ENCODE data around the gene TMOD1.

Gene TMOD1

DNA sequence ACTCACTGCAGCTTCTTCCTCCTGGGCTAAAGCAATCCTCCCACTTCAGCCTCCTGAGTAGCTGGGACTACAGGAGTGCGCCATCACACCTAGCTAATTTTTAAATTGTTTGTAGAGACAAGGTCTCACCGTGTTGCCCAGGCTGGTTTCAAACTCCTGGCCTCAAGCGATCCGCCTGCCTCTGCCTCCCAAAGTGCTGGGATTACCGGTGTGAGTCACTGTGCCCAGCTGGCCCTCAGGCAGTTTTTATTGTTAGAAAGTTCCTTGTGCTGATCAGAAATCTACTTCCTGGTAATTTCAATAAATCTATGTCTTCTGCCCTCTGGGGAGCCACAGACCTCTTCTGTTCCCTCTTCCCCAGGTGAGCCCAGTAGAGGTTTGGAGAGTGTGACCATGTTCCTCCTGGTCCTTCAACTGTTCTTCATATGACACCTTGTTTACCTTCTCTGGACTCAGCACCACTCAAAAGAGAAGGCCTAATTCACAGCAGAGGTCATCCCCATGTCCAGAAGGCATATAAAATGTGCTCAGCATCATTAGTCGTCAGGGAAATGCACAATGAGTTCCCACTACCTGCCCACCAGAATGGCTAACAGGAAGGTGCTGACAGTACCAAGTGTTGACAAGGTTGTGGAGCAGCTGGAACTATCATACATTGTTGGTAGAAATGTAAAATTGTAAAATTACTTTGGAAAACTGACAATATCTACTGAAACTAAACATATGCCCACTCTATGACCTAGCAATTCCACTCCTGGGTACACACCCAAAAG, 10.4 kb downstream of the TMOD1 start:
- no peaks in the 10 kb centered on the region for H3K36me3 Mint-ChIP-seq (ENCODE audit: low read depth)

GRCh38 chr9:97512966-97513560, 11.6 kb downstream of the TMOD1 start:
- Mint-ChIP-seq H3K4me1 (peaks cover 7% of the 10 kb centered on the region), H3K27ac (no peak overlapping the region), H3K27me3 (ENCODE audit: low read depth) (peaks cover 44% of the 10 kb centered on the region), H3K9me3 (no peaks in the 10 kb centered on the region), H3K4me3 (no peak overlapping the region), H3K36me3 (ENCODE audit: low read depth) (no peaks in the 10 kb centered on the region)
- TF ChIP-seq, protein P1, sequence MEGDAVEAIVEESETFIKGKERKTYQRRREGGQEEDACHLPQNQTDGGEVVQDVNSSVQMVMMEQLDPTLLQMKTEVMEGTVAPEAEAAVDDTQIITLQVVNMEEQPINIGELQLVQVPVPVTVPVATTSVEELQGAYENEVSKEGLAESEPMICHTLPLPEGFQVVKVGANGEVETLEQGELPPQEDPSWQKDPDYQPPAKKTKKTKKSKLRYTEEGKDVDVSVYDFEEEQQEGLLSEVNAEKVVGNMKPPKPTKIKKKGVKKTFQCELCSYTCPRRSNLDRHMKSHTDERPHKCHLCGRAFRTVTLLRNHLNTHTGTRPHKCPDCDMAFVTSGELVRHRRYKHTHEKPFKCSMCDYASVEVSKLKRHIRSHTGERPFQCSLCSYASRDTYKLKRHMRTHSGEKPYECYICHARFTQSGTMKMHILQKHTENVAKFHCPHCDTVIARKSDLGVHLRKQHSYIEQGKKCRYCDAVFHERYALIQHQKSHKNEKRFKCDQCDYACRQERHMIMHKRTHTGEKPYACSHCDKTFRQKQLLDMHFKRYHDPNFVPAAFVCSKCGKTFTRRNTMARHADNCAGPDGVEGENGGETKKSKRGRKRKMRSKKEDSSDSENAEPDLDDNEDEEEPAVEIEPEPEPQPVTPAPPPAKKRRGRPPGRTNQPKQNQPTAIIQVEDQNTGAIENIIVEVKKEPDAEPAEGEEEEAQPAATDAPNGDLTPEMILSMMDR (IDR thresholded peaks at IDR 0.05; ENCODE audit: unreplicated experiment in 3 of 3), result no peak

More for the DNA sequence above, 10.4 kb downstream of the TMOD1 start:
- Mint-ChIP-seq H3K9me3 (no peaks in the 10 kb centered on the region), H3K27me3 (ENCODE audit: low read depth) (peaks cover 37% of the 10 kb centered on the region), H3K27ac (no peak overlapping the region), H3K4me1 (peaks cover 7% of the 10 kb centered on the region), H3K4me3 (no peak overlapping the region)
- TF ChIP-seq, protein P1 (IDR thresholded peaks at IDR 0.05; ENCODE audit: unreplicated experiment in 3 of 3), result no peak

DNA sequence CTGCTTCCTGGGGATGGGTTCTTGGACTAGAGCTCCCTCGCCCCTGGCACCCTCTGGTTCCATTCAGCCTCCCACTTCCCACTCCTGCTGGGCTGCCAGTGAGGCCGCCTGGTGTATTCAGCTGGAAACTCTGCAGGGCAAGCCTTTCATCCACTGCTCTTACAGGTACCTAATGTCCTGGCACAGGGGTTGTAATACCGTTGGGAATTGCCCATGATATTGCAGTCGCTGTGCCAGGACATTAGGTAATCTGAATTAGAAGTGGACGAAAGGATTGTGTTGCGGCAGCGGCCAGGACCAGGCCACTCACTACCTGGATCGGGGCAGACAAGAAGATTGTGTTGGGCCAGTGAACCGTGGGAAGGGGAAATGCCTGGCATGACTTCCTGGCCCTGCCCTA, 13.1 kb downstream of the TMOD1 start:
- no peak overlapping the region for H3K27ac Mint-ChIP-seq
- H3K27me3 Mint-ChIP-seq (ENCODE audit: low read depth), result peaks cover 48% of the 10 kb centered on the region
- H3K4me1 Mint-ChIP-seq, result peaks cover 18% of the 10 kb centered on the region
- H3K36me3 Mint-ChIP-seq (ENCODE audit: low read depth), result no peaks in the 10 kb centered on the region
- H3K9me3 Mint-ChIP-seq, result no peaks in the 10 kb centered on the region
- TF ChIP-seq, protein P1 (IDR thresholded peaks at IDR 0.05; ENCODE audit: unreplicated experiment in 3 of 3), result no peak
- no peak overlapping the region for H3K4me3 Mint-ChIP-seq

- no peaks in the 10 kb centered on the region for H3K9me3 Mint-ChIP-seq
- H3K4me1 Mint-ChIP-seq, result peaks cover 20% of the 10 kb centered on the region
- TF ChIP-seq, protein P1 (IDR thresholded peaks at IDR 0.05; ENCODE audit: unreplicated experiment in 3 of 3), result no peak
- H3K27ac Mint-ChIP-seq, result no peak overlapping the region
- peaks cover 56% of the 10 kb centered on the region for H3K27me3 Mint-ChIP-seq (ENCODE audit: low read depth)
- no peaks in the 10 kb centered on the region for H3K36me3 Mint-ChIP-seq (ENCODE audit: low read depth)
- H3K4me3 Mint-ChIP-seq, result no peak overlapping the region
Observed at GRCh38 chr9:97515662-97516061, 14.2 kb downstream of the TMOD1 start.

GRCh38 chr9:97516111-97516510, 14.6 kb downstream of the TMOD1 start:
- H3K27ac Mint-ChIP-seq, result no peak overlapping the region
- H3K4me3 Mint-ChIP-seq, result no peak overlapping the region
- peaks cover 20% of the 10 kb centered on the region for H3K4me1 Mint-ChIP-seq
- TF ChIP-seq, protein P1 (IDR thresholded peaks at IDR 0.05; ENCODE audit: unreplicated experiment in 3 of 3), result no peak
- H3K36me3 Mint-ChIP-seq (ENCODE audit: low read depth), result no peaks in the 10 kb centered on the region
- no peaks in the 10 kb centered on the region for H3K9me3 Mint-ChIP-seq
- H3K27me3 Mint-ChIP-seq (ENCODE audit: low read depth), result peaks cover 59% of the 10 kb centered on the region

All from nephron (organoid).